Hematopoietic multipotent progenitor cell treated with erythropoietin and hydrocortisone succinate and interleukin-3 and kit ligand, for 6 days (in vitro differentiated cells): Measurements from ENCODE around the gene BCAS3.

Experiments used
- DNase-seq: peaks from one replicate; pipeline ENCODE4 v3.0.0-alpha.2; 2015

BCAS3 gene

GRCh38 chr17:60676758-60677307, 818 bp upstream of the BCAS3 start:
- peak; percentile 14 for DNase-seq

GRCh38 chr17:60678118-60678444, 430 bp downstream of the BCAS3 start:
- DNase-seq = no peak

GRCh38 chr17:60679287-60679686, 1.6 kb downstream of the BCAS3 start:
- no peak for DNase-seq

GRCh38 chr17:60680754-60681153, 3.1 kb downstream of the BCAS3 start:
- DNase-seq = no peak

- no peak for DNase-seq
Observed at GRCh38 chr17:60685437-60685836, 7.8 kb downstream of the BCAS3 start.

GRCh38 chr17:60695960-60696359, 18.3 kb downstream of the BCAS3 start:
- DNase-seq = no peak

- no peak for DNase-seq
Observed at GRCh38 chr17:60699090-60699489, 21.4 kb downstream of the BCAS3 start.

GRCh38 chr17:60704170-60704569, 26.5 kb downstream of the BCAS3 start:
- peak; percentile 25 for DNase-seq

- DNase-seq = no peak
Observed at GRCh38 chr17:60712675-60713074, 35.0 kb downstream of the BCAS3 start.

GRCh38 chr17:60713608-60714007, 36.0 kb downstream of the BCAS3 start:
- DNase-seq = no peak

GRCh38 chr17:60716766-60717165, 39.1 kb downstream of the BCAS3 start:
- DNase-seq = no peak

GRCh38 chr17:60717814-60718213, 40.2 kb downstream of the BCAS3 start:
- DNase-seq = no peak

- DNase-seq = peak; percentile 83
Observed at GRCh38 chr17:60720763-60721531, 43.3 kb downstream of the BCAS3 start.

- no peak for DNase-seq
Observed at GRCh38 chr17:60724647-60725046, 47.0 kb downstream of the BCAS3 start.

GRCh38 chr17:60729854-60730253, 52.2 kb downstream of the BCAS3 start:
- DNase-seq = no peak

- DNase-seq = no peak
Observed at GRCh38 chr17:60730273-60730672, 52.6 kb downstream of the BCAS3 start.

- DNase-seq = no peak
Observed at GRCh38 chr17:60738287-60738686, 60.6 kb downstream of the BCAS3 start.

- DNase-seq = no peak
Observed at GRCh38 chr17:60740584-60740983, 62.9 kb downstream of the BCAS3 start.

- DNase-seq = no peak
Observed at GRCh38 chr17:60741031-60741430, 63.4 kb downstream of the BCAS3 start.

GRCh38 chr17:60743282-60743681, 65.6 kb downstream of the BCAS3 start:
- no peak for DNase-seq

- no peak for DNase-seq
Observed at GRCh38 chr17:60743799-60744198, 66.1 kb downstream of the BCAS3 start.

GRCh38 chr17:60744355-60744966, 66.8 kb downstream of the BCAS3 start:
- no peak for DNase-seq

- no peak for DNase-seq
Observed at GRCh38 chr17:60745544-60745943, 67.9 kb downstream of the BCAS3 start.

- no peak for DNase-seq
Observed at GRCh38 chr17:60747069-60747808, 69.6 kb downstream of the BCAS3 start.
